ENCODE measurements around the gene COG6. TPM values are rescaled to one million over a fixed set of nuclear protein-coding genes. Genes with fewer than 3 reads are reported as not detected.
A peak's percentile ranks its signal among the peaks of the same experiment; 100 is the strongest.

COG6 gene
- total RNA-seq, 4 donors from 2014 or later = 16.8 to 24.3 (median 20.5) TPM

- no peak for DNase-seq (ENCODE audit: low spot score in 2 of 2)
- no peak overlapping the region for H3K4me3 ChIP-seq (ENCODE audit: low read depth, poor library complexity, severe bottlenecking)
- intact Hi-C loops (cut with DNase I; ENCODE audit: low total_unique reads) = loop anchor here (10.0 kb wide), 1 partner anchor 1006 kb away; no protein-coding TSS in a partner anchor
- 91 to 94% methylated on average over 1 of the region's 1 CpG for WGBS, 2 donors
- no peak for TF ChIP-seq CTCF (IDR thresholded peaks at IDR 0.05)
- TF ChIP-seq POLR2A (IDR thresholded peaks at IDR 0.05) = no peak
Observed at GRCh38 chr13:39688699-39689405, 33.4 kb downstream of the COG6 start.

DNA sequence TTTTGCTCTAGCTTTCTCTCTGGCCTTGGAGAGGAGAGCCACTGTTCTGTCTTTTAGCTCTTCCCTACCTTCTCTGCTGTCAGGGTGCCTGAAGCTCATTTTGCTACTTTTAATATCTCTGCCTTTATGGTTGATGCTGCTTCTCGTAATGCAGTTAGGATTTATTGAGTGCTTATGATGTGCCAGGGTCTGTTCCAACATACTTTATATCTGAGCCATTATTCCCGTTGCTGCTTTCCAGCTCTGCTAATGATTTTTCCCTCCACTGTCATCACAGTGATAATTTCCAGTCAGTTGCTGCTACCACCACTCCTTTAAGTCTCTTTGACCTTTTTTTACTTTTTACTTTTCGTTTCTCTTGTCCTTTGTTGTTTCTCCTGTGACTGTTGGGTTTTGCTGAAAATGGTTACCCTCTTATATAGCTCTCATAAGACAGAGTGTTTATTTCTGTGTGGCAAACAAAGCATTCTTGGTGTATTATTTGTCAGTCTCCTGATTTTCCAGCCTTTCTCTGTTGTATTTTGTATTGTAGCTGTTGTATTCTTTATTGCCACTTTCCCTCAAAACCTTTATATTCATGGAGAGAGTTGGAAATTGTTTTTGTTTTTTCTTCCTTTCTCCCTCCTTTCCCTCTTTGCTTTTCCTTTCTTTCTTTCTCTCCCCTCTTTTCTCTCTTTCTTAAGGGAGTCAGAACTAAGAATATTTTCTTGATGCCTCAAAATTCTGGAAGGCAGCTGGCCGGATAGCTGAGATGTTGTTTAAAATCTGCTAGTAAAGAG is 37.4 kb downstream of the COG6 start:
- DNase-seq (ENCODE audit: low spot score in 2 of 2) = no peak
- no peak overlapping the region for H3K4me3 ChIP-seq (ENCODE audit: low read depth, poor library complexity, severe bottlenecking)
- TF ChIP-seq CTCF (IDR thresholded peaks at IDR 0.05) (no peak), POLR2A (IDR thresholded peaks at IDR 0.05) (no peak)
- 70 to 80% methylated on average over 4 of the region's 4 CpGs for WGBS, 2 donors
- intact Hi-C loops (cut with DNase I; ENCODE audit: low total_unique reads) = no loop called here

DNA sequence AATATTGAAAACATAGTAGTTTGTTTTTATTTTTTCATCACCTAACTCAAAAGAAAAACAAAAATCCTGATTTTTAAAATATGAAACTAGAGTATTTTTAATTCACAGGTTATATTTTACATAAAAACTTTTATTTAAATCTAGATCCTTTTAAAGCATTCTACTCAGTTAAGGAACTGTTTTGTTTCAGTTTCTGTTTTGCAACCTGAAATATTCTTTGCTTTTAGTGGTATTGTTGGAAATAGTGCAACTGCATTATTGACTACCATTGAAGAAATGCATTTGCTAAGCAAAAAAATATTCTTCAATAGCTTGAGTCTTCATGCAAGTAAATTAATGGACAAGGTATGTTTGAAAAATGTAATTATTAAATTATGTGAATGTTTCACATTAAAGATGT is 43.8 kb downstream of the COG6 start:
- no peak overlapping the region for H3K4me3 ChIP-seq (ENCODE audit: low read depth, poor library complexity, severe bottlenecking)
- DNase-seq (ENCODE audit: low spot score in 2 of 2) = no peak
- intact Hi-C loops (cut with DNase I; ENCODE audit: low total_unique reads) = no loop called here
- TF ChIP-seq CTCF (IDR thresholded peaks at IDR 0.05) (no peak), POLR2A (IDR thresholded peaks at IDR 0.05) (no peak)

GRCh38 chr13:39712626-39713025 is 57.2 kb downstream of the COG6 start:
- DNase-seq (ENCODE audit: low spot score in 2 of 2) = peak in 1 of 2 donors; percentile 38
- TF ChIP-seq POLR2A (IDR thresholded peaks at IDR 0.05) (no peak), CTCF (IDR thresholded peaks at IDR 0.05) (no peak)
- 49 to 60% methylated on average over 3 of the region's 3 CpGs for WGBS, 2 donors
- H3K4me3 ChIP-seq (ENCODE audit: low read depth, poor library complexity, severe bottlenecking) = no peak overlapping the region
- intact Hi-C loops (cut with DNase I; ENCODE audit: low total_unique reads) = no loop called here

DNA sequence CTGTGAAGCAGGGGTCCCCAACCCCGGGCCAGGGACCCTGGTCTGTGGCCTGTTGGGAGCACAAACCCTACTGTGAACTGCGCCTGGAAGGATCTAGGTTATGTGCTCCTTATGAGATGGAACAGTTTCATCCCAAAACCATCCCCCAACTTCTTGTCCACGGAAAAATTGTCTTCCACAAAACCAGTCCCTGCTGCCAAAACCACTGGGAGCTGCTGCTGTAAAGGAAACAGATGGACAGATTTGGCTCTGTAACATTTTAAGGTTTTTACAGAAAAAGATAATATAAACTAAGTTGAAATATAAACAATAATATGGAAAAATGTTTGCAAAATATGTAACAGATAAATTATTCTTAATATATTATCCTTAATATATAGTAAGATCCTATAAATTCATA is 73.7 kb downstream of the COG6 start:
- H3K4me3 ChIP-seq (ENCODE audit: low read depth, poor library complexity, severe bottlenecking) = no peak overlapping the region
- TF ChIP-seq CTCF (IDR thresholded peaks at IDR 0.05) (no peak), POLR2A (IDR thresholded peaks at IDR 0.05) (no peak)
- WGBS, 2 donors = 73 to 75% methylated on average over 3 of the region's 3 CpGs
- intact Hi-C loops (cut with DNase I; ENCODE audit: low total_unique reads) = no loop called here
- no peak for DNase-seq (ENCODE audit: low spot score in 2 of 2)
